SU-DHL-6 (cell line): ENCODE data around the gene FOSL2.

Experiments used
- H2AFZ ChIP-seq: fragments of 200-600 bp; sonication (generic); 2 replicates; pipeline ENCODE4 v1.6.1; 2014; ENCODE audit warnings: low read depth, mild to moderate bottlenecking, moderate library complexity, mixed read lengths, antibody characterized with exemption, low read length; ENCODE audit not compliant: severe bottlenecking
- H3F3A ChIP-seq: fragments of 200-600 bp; shearing (Covaris generic); 2 replicates; pipeline ENCODE4 v1.6.0; 2016; ENCODE audit warnings: antibody characterized with exemption, mild to moderate bottlenecking; ENCODE audit not compliant: insufficient read depth
- H3K27ac ChIP-seq: fragments of 200-600 bp; sonication (generic); 2 replicates; pipeline ENCODE4 v1.5.1; 2016; ENCODE audit warnings: low read depth, mild to moderate bottlenecking, low read length, moderate library complexity, mixed read lengths
- H3K27me3 ChIP-seq: fragments of 200-600 bp; sonication (generic), shearing (Covaris generic); 2 replicates; pipeline ENCODE4 v1.6.0; 2014; ENCODE audit warnings: mild to moderate bottlenecking, low read length
- H3K36me3 ChIP-seq: fragments of 200-600 bp; sonication (generic); 2 replicates; pipeline ENCODE4 v1.6.1; 2014; ENCODE audit warnings: mild to moderate bottlenecking, low read length, mixed read lengths
- H3K4me2 ChIP-seq: fragments of 300-600, 200-600 bp; shearing (Covaris generic), sonication (generic); 2 replicates; pipeline ENCODE4 v1.6.0; 2014; ENCODE audit warnings: low read length, low read depth, mild to moderate bottlenecking; ENCODE audit not compliant: poor library complexity, severe bottlenecking
- H3K4me3 ChIP-seq: fragments of 200-600 bp; sonication (generic); 2 replicates; pipeline ENCODE4 v1.5.1; 2014; ENCODE audit warnings: antibody characterized with exemption, low read length, mild to moderate bottlenecking, mixed read lengths; ENCODE audit not compliant: insufficient read depth, poor library complexity, severe bottlenecking
- H3K79me2 ChIP-seq: fragments of 200-600 bp; sonication (generic); 2 replicates; pipeline ENCODE4 v1.6.1; 2014; ENCODE audit warnings: mild to moderate bottlenecking, low read length, moderate library complexity; ENCODE audit not compliant: insufficient read depth
- H3K9ac ChIP-seq: fragments of 200-600 bp; sonication (generic); 2 replicates; pipeline ENCODE4 v1.7.0; 2014; ENCODE audit warnings: mild to moderate bottlenecking, low read length
- H3K9me2 ChIP-seq: fragments of 200-600 bp; sonication (generic); replicated peaks from 2 replicates; pipeline ENCODE4 v1.6.1; 2014; ENCODE audit warnings: low read length; ENCODE audit not compliant: insufficient read depth
- H3K9me3 ChIP-seq: fragments of 200-600 bp; sonication (generic); 2 replicates; pipeline ENCODE4 v1.6.1; 2014; ENCODE audit warnings: low read length, mixed read lengths; ENCODE audit not compliant: insufficient read depth
- H4K20me1 ChIP-seq: fragments of 200-600 bp; sonication (generic); 2 replicates; pipeline ENCODE4 v1.6.1; 2014; ENCODE audit warnings: low read depth, mild to moderate bottlenecking, antibody characterized with exemption, low read length, moderate library complexity, mixed read lengths
- CTCF ChIP-seq: fragments of 200-600 bp; sonication (generic); IDR thresholded peaks from one replicate; pipeline ENCODE4 v1.5.1; 2017; ENCODE audit warnings: antibody characterized with exemption, mild to moderate bottlenecking, low read length, moderate library complexity; ENCODE audit not compliant: insufficient read depth, poor library complexity, severe bottlenecking
- EZH2phosphoT487 ChIP-seq: fragments of 200-600 bp; sonication (generic), shearing (Covaris generic); conservative IDR thresholded peaks from 2 replicates; pipeline ENCODE4 v1.6.1; 2018; ENCODE audit warnings: mild to moderate bottlenecking, antibody characterized with exemption, low read length, moderate library complexity, mixed read lengths

The FOSL2 gene

GRCh38 chr2:28366496-28367282 lies 26.0 kb upstream of the FOSL2 start:
- Histone ChIP-seq H3K36me3 (no peaks in the 10 kb centered on the region), H2AFZ (no peak overlapping the region), H3K4me3 (no peak overlapping the region), H3K27ac (no peak overlapping the region), H3K9me2 (no peaks in the 10 kb centered on the region), H3K27me3 (no peaks in the 10 kb centered on the region), H3K9me3 (no peaks in the 10 kb centered on the region), H3K4me2 (no peak overlapping the region), H4K20me1 (no peaks in the 10 kb centered on the region), H3F3A (no peaks in the 10 kb centered on the region), H3K9ac (no peak overlapping the region), H3K79me2 (no peaks in the 10 kb centered on the region)
- TF ChIP-seq CTCF (no peak), EZH2phosphoT487 (no peak)

GRCh38 chr2:28367667-28368356 lies 24.8 kb upstream of the FOSL2 start:
- Histone ChIP-seq H3K9ac (no peak overlapping the region), H3K79me2 (no peaks in the 10 kb centered on the region), H3K27ac (no peak overlapping the region), H3K4me2 (no peak overlapping the region), H3F3A (no peaks in the 10 kb centered on the region), H3K9me2 (no peaks in the 10 kb centered on the region), H3K36me3 (no peaks in the 10 kb centered on the region), H3K27me3 (no peaks in the 10 kb centered on the region), H3K9me3 (no peaks in the 10 kb centered on the region), H2AFZ (no peak overlapping the region), H4K20me1 (no peaks in the 10 kb centered on the region), H3K4me3 (no peak overlapping the region)
- no peak for TF ChIP-seq EZH2phosphoT487
- TF ChIP-seq CTCF, result no peak

GRCh38 chr2:28368357-28368798 lies 24.3 kb upstream of the FOSL2 start:
- H2AFZ ChIP-seq, result no peak overlapping the region
- H3K4me3 ChIP-seq, result no peak overlapping the region
- TF ChIP-seq EZH2phosphoT487 (no peak), CTCF (no peak)
- H4K20me1 ChIP-seq, result no peaks in the 10 kb centered on the region
- no peak overlapping the region for H3K27ac ChIP-seq
- H3F3A ChIP-seq, result no peaks in the 10 kb centered on the region
- no peaks in the 10 kb centered on the region for H3K9me3 ChIP-seq
- H3K4me2 ChIP-seq, result no peak overlapping the region
- H3K27me3 ChIP-seq, result no peaks in the 10 kb centered on the region
- H3K79me2 ChIP-seq, result no peaks in the 10 kb centered on the region
- H3K36me3 ChIP-seq, result no peaks in the 10 kb centered on the region
- H3K9ac ChIP-seq, result no peak overlapping the region
- H3K9me2 ChIP-seq, result no peaks in the 10 kb centered on the region
